H1 (cell line): ENCODE measurements around the gene OASL. TPM values are rescaled to one million over a fixed set of nuclear protein-coding genes. Genes with fewer than 3 reads are reported as not detected.

ENCODE experiments used
- BACH1 ChIP-seq: IDR thresholded peaks from 2 replicates; pipeline ENCODE4 v1.6.1; 2012; ENCODE audit warnings: low read length, improper control_type of control experiment
- CTBP2 ChIP-seq: IDR thresholded peaks from 2 replicates; pipeline ENCODE4 v1.7.0; 2011; ENCODE audit warnings: borderline replicate concordance, mild to moderate bottlenecking, moderate library complexity, mixed read lengths, low read length; ENCODE audit not compliant: insufficient read depth, insufficient read length
- RFX5 ChIP-seq: IDR thresholded peaks from 2 replicates; pipeline ENCODE4 v1.6.1; 2011; ENCODE audit warnings: low read depth, low read length, improper control_type of control experiment, borderline replicate concordance
- polyA plus RNA-seq, 7 experiments: library from polyadenylated mRNA; depleted of rRNA in 3 of 7; stranded (reverse) in 5 of 7; unstranded in 2 of 7; fragments of >200 nt in 5 of 7; fragments of 200-250 nt in 2 of 7; gene quantifications; 1 replicate in 5 of 7; 2 replicates in 1 of 7; 4 replicates in 1 of 7; pipeline versions ENCODE4 v1.2.1 to v1.2.3, GENCODE V29; 2011 to 2013; ENCODE audit warnings: missing spikeins in 2 of 7, mixed read lengths in 2 of 7
- total RNA-seq: library from RNA; stranded (reverse); fragmentation: NEBNext Ultra II Directional; extraction: Animal tissue kit (Norgen Biotek cat#: 25700); gene quantifications from 2 replicates; pipeline ENCODE4 v1.2.1, GENCODE V29; 2021

OASL gene
- total and polyA plus RNA-seq, 2 of the 8 experiments (the other 6 are each of a cell fraction or from before 2014, with no cell fraction given): not detected

GRCh38 chr12:121069206-121069605, 30.2 kb upstream of the OASL start (continued):
- TF ChIP-seq BACH1: no peak
- no peak for TF ChIP-seq CTBP2
- TF ChIP-seq RFX5: no peak
